C4-2B (cell line): ENCODE data around the gene ABCC6.
"Not testable (repeated sequence)": the region's sequence is repeated elsewhere in the genome, so short reads cannot be mapped to it uniquely, and the experiment has no call there.

ENCODE experiments used
- H3K27ac ChIP-seq: fragments of 450-650 bp; 2 replicates; pipeline ENCODE4 v1.5.1; 2017
- ZFX ChIP-seq: fragments of 450-650 bp; IDR thresholded peaks from 2 replicates; pipeline ENCODE4 v1.6.1; 2017
- TF ChIP-seq, protein P1 (sequence below): fragments of 450-650 bp; conservative IDR thresholded peaks from 2 replicates; pipeline ENCODE4 v1.5.1; 2017; ENCODE audit warnings: mild to moderate bottlenecking

The ABCC6 gene

DNA sequence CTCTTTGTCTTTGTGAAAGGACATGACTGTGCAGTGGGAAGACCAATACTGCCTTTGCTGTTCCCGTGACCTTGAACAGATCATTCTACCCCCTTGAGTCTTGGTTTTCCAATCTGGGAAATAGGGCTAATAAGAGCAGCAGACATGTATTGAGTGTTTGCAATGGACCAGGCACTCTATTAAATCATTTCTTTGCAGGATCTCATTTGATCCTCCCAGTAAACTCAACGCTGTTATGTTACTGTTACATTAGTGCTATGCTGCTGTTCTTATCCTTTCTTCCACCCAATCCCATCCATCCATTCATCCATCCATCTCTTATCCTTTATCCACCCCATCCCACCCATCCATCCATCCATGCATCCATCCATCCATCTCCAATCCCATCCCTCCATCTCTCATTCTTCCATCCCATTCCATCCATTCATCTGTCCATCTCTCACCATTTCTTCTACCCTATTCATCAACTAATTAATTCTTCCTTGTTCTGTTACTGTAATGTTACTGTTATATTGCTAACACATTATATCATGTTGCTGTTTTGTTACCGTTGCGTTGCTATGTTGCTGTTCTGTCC lies 65.1 kb downstream of the ABCC6 start:
- TF ChIP-seq, protein P1, sequence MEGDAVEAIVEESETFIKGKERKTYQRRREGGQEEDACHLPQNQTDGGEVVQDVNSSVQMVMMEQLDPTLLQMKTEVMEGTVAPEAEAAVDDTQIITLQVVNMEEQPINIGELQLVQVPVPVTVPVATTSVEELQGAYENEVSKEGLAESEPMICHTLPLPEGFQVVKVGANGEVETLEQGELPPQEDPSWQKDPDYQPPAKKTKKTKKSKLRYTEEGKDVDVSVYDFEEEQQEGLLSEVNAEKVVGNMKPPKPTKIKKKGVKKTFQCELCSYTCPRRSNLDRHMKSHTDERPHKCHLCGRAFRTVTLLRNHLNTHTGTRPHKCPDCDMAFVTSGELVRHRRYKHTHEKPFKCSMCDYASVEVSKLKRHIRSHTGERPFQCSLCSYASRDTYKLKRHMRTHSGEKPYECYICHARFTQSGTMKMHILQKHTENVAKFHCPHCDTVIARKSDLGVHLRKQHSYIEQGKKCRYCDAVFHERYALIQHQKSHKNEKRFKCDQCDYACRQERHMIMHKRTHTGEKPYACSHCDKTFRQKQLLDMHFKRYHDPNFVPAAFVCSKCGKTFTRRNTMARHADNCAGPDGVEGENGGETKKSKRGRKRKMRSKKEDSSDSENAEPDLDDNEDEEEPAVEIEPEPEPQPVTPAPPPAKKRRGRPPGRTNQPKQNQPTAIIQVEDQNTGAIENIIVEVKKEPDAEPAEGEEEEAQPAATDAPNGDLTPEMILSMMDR: no peak
- no peak for TF ChIP-seq ZFX
- H3K27ac ChIP-seq: no peak overlapping the region

DNA sequence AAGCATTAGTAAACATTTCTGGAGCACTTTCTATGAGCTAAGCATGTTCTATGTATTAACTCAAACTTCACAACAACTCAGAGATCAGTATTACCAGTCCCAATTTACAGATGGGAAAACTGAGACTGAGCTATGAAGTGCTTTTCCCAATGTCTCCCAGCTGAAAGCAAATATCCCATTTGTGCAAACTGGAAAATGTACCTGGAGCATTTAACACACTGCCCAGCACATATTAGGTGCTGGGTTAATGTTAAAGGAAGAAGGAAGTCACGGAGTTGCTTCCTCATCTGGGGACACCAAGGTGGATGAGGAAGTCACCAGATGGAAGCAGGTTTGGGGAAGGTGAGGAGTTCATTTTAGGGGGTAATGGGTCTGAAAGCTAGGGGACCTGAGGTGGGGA lies 66.1 kb downstream of the ABCC6 start:
- TF ChIP-seq, protein P1: no peak
- TF ChIP-seq ZFX: no peak
- no peak overlapping the region for H3K27ac ChIP-seq

DNA sequence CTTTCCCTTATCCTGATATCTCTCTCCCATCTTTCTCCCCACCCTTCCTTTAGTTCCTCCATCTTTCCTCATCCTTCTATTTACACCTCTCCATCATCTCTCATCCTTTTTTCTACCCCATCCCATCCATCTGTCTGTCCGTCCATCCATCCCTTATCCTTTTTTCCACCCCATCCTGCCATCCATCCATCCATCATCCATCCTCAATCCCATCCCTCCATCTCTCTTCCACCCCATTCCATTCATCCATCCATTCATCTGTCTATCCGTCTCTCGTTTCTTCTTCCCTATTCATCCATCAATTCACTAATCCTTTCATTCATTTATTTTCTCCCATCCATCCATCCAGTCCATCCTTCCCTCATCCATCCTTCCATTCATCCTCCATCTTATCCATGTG lies 68.1 kb downstream of the ABCC6 start:
- TF ChIP-seq, protein P1: no peak
- TF ChIP-seq ZFX: no peak

DNA sequence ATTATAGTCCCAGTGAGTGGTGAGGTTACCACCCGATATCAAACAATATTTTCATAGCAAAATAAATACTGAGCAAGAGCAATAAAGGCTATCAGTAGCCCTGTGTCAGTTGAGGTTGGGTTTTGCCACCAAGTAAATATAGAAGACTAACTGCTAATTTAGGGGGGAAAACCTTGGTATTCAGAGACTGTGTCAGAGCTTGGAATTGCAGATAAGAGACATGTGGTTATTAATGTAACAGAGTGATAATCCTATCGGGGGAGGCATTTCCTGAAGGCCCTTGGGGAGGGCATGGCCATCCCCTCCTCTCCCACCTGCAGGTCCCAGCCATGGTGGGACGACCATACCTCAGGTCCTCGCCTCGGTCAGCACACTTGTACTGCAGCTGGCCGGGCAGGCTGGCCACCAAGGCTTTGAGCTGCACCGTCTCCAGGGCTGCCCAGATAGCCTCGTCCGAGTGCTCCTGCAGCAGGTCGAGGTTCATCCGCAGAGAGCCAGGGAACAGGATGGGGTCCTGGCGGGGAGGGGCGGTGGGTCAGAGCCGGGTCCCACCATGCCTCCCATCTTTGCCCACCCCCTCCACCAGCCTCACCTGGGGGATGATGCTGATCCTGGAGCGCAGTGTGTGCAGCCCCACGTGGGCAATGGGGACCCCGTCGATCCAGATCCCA lies 68.9 kb downstream of the ABCC6 start:
- no peak overlapping the region for H3K27ac ChIP-seq
- no peak for TF ChIP-seq ZFX

More for the DNA sequence above, 68.1 kb downstream of the ABCC6 start:
- no peak overlapping the region for H3K27ac ChIP-seq

DNA sequence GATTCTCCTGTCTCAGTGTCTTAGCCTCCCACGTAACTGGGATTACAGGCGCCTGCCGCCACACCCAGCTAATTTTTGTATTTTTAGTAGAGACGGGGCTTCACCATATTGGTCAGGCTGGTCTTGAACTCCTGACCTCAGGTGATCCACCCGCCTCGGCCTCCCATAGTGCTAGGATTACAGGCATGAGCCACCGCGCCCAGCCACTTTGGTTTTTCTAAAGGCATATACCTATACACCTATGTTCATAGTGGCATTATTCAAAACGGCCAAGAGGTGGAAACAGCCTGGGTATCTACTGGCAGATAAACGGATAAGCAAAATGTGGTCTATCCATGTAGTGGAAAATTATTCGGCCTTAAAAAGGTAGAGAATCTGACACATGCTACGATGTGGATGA lies 70.3 kb downstream of the ABCC6 start:
- not testable (repeated sequence) for H3K27ac ChIP-seq

DNA sequence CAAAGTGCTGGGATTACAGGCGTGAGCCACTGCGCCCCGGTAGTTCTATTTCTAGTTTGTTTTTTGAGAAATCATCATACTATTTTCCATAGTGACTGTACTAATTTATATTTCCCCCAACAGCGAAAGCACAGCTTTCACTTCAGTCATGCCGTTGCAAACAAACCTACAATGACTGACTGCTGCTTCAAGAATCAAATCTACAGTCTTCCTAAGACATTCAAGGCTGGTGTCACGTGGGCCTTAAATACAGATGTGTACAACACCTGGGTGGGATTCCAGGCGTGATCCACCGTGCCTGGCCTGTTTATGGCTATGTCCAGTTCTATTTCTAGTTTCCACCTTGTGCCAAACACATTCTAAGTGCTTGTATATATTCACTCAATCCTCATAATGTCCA lies 72.0 kb downstream of the ABCC6 start:
- no peak for TF ChIP-seq ZFX
- TF ChIP-seq, protein P1: no peak
- no peak overlapping the region for H3K27ac ChIP-seq

DNA sequence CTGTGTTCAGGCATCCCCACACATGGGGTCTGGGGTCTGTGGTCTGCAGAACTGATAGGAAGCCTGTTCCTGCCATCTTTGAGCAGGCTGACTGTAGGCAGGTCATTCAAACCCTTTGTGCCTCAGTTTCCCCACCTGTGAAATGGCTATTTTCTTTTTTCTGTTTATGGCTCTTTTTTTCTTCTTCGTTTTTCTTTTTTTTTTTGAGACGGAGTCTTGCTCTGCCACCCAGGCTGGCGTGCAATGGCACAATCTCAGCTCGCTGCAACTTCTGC lies 72.5 kb downstream of the ABCC6 start:
- H3K27ac ChIP-seq: no peak overlapping the region
- no peak for TF ChIP-seq ZFX
- TF ChIP-seq, protein P1: no peak

DNA sequence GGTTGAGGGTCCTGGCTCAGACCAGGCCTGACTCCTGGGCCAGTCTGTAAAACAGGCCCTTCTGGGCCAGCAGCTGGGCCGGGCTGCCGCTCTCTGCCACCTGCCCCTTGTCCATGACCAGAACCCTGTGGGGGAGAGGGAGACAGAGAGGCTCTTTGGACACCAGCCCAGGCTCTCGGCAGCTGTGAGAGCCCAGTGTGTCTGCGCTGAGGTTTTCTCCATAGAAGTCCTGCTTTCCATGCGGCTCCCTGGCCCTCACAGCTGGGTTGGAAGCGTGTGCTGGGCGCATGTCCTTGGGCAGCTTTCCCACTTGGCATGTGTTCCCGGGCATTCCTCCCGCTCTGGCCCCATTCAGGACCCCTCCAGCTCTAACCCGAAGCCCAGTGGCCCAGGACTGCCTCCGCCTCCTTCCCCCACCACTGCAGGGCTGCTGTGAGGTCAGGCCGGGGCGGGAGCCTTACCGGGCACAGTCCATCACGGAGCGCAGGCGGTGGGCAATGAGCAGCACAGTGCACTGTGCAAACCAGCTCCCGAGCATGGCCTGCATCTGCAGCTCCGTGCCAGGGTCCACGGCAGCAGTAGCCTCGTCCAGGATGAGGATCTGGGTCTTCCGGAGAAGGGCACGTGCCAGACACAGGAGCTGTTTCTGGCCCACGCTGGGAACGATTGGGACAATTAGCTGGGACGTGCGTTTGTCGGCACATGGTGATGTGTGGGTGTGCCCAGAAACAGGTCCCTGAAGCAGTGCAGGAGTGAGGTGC lies 73.0 kb downstream of the ABCC6 start:
- no peak overlapping the region for H3K27ac ChIP-seq
- TF ChIP-seq, protein P1: no peak
- TF ChIP-seq ZFX: no peak
